ENCODE data around the gene TRPC3.

- no peak for TF ChIP-seq CTCF (IDR thresholded peaks at IDR 0.05; ENCODE audit: insufficient read depth, low read depth, low read length)
- no peak for TF ChIP-seq EZH2 (IDR thresholded peaks at IDR 0.05; ENCODE audit: insufficient read depth, low read length)
These were observed 78.3 kb downstream of the TRPC3 start for GRCh38 chr4:121873604-121874003.
